D341Med (cell line): ENCODE results near the gene C12orf43.

Experiments
- DNase-seq: peaks from one replicate; pipeline ENCODE4 v3.0.0; 2012; ENCODE audit warnings: low spot score

C12orf43 gene

GRCh38 chr12:120999191-121000120 is 16.8 kb downstream of the C12orf43 start:
- DNase-seq = no peak

- no peak for DNase-seq
Measured at GRCh38 chr12:120998435-120998834, 17.9 kb downstream of the C12orf43 start.

- no peak for DNase-seq
Measured at GRCh38 chr12:120997448-120997847, 18.8 kb downstream of the C12orf43 start.

- DNase-seq = no peak
Measured at GRCh38 chr12:120996133-120996746, 20.0 kb downstream of the C12orf43 start.

- DNase-seq = no peak
Measured at GRCh38 chr12:120994589-120995337, 21.5 kb downstream of the C12orf43 start.

GRCh38 chr12:120994059-120994458 is 22.2 kb downstream of the C12orf43 start:
- DNase-seq = no peak

- DNase-seq = no peak
Measured at GRCh38 chr12:120993496-120993895, 22.8 kb downstream of the C12orf43 start.

- DNase-seq = no peak
Measured at GRCh38 chr12:120992989-120993388, 23.3 kb downstream of the C12orf43 start.

GRCh38 chr12:120991965-120992364 is 24.3 kb downstream of the C12orf43 start:
- no peak for DNase-seq

- no peak for DNase-seq
Measured at GRCh38 chr12:120990487-120991055, 25.7 kb downstream of the C12orf43 start.

- no peak for DNase-seq
Measured at GRCh38 chr12:120989687-120990086, 26.6 kb downstream of the C12orf43 start.

- no peak for DNase-seq
Measured at GRCh38 chr12:120988658-120989057, 27.6 kb downstream of the C12orf43 start.

- no peak for DNase-seq
Measured at GRCh38 chr12:120988234-120988633, 28.1 kb downstream of the C12orf43 start.

- no peak for DNase-seq
Measured at GRCh38 chr12:120984351-120984898, 31.9 kb downstream of the C12orf43 start.

- DNase-seq = no peak
Measured at GRCh38 chr12:120983759-120984158, 32.5 kb downstream of the C12orf43 start.

GRCh38 chr12:120982659-120983058 is 33.6 kb downstream of the C12orf43 start:
- DNase-seq = no peak

- no peak for DNase-seq
Measured at GRCh38 chr12:120981407-120981941, 34.8 kb downstream of the C12orf43 start.

- DNase-seq = no peak
Measured at GRCh38 chr12:120980800-120981368, 35.4 kb downstream of the C12orf43 start.

GRCh38 chr12:120979862-120980696 is 36.2 kb downstream of the C12orf43 start:
- no peak for DNase-seq

GRCh38 chr12:120979220-120979861 is 36.9 kb downstream of the C12orf43 start:
- DNase-seq = no peak
